ENCODE data around the gene CBX8. TPM values are rescaled to one million over a fixed set of nuclear protein-coding genes. Genes with fewer than 3 reads are reported as not detected.

CBX8 gene
- total RNA-seq, 1 donor from 2014 or later, result 3.5 TPM

- H3K4me3 ChIP-seq (ENCODE audit: low read depth, low read length), result no peak overlapping the region
- no peak for TF ChIP-seq CTCF (conservative IDR thresholded peaks at IDR 0.05; ENCODE audit: low read depth, low read length)
- no peak for DNase-seq (ENCODE audit: low read depth)
These were observed 27.4 kb upstream of the CBX8 start for GRCh38 chr17:79824234-79824633.

- TF ChIP-seq CTCF (conservative IDR thresholded peaks at IDR 0.05; ENCODE audit: low read depth, low read length), result no peak
- DNase-seq (ENCODE audit: low read depth), result no peak
- H3K4me3 ChIP-seq (ENCODE audit: low read depth, low read length), result no peak overlapping the region
These were observed 25.8 kb upstream of the CBX8 start for GRCh38 chr17:79822583-79823124.

GRCh38 chr17:79821331-79822095 is 24.6 kb upstream of the CBX8 start:
- no peak overlapping the region for H3K4me3 ChIP-seq (ENCODE audit: low read depth, low read length)
- no peak for DNase-seq (ENCODE audit: low read depth)
- no peak for TF ChIP-seq CTCF (conservative IDR thresholded peaks at IDR 0.05; ENCODE audit: low read depth, low read length)

GRCh38 chr17:79820959-79821330 is 24.1 kb upstream of the CBX8 start:
- no peak overlapping the region for H3K4me3 ChIP-seq (ENCODE audit: low read depth, low read length)
- no peak for TF ChIP-seq CTCF (conservative IDR thresholded peaks at IDR 0.05; ENCODE audit: low read depth, low read length)
- DNase-seq (ENCODE audit: low read depth), result no peak

GRCh38 chr17:79819534-79820276 is 22.8 kb upstream of the CBX8 start:
- TF ChIP-seq CTCF (conservative IDR thresholded peaks at IDR 0.05; ENCODE audit: low read depth, low read length), result no peak
- H3K4me3 ChIP-seq (ENCODE audit: low read depth, low read length), result no peak overlapping the region
- DNase-seq (ENCODE audit: low read depth), result no peak

- no peak for TF ChIP-seq CTCF (conservative IDR thresholded peaks at IDR 0.05; ENCODE audit: low read depth, low read length)
- no peak overlapping the region for H3K4me3 ChIP-seq (ENCODE audit: low read depth, low read length)
- no peak for DNase-seq (ENCODE audit: low read depth)
These were observed 22.2 kb upstream of the CBX8 start for GRCh38 chr17:79819085-79819484.
